ENCODE results near the gene DBNL.

Gene DBNL

DNA sequence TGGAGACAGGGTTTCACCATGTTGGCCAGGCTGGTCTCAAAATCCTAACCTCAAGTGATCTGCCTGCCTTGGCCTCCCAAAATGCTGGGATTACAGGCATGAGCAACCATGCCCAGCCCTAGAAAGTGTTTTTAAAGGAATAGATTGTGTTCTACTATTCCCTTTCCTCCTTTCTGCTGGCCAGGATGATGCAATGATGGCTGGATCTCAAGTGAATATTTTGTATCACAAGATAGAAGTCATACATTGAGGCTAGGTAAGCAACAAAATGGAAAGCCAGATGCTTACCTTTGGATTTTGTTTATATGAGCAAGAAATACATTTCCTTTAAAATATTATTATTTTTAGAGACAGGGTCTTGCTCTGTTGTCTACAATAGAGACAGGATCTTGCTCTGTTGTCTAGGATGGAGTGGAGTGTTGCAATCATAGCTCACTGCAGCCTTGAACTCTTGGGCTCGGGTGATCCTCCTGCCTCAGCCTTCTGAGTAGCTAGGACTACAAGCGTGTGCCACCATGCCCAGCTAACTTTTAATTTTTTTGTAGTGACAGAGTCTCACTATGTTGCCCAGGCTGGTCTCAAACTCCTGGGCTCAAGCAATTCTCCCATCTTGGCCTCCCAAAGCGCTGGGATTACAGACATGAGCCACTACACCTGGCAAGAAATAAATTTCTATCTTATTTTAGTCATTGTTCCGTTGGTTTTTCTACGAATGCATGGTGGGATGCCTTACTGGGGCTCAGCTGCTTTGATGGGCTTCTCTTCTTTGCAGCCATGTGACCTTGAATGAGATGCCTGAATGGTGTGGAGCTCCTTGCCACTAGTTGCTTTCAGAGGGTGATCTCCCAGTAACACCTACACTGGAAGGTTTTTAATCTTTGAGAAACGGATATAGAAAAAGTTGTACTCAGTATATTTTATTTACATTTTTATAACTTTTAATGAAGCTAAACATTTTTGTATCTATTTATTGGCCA is 53.9 kb downstream of the DBNL start:
- DNase-seq (ENCODE audit: low spot score) = no peak
- CTCF ChIA-PET = interaction anchor here (0.6 kb wide), 1 partner anchor 37 kb away, joined by 5 read pairs; no protein-coding TSS in a partner anchor
- TF ChIP-seq, protein P1, sequence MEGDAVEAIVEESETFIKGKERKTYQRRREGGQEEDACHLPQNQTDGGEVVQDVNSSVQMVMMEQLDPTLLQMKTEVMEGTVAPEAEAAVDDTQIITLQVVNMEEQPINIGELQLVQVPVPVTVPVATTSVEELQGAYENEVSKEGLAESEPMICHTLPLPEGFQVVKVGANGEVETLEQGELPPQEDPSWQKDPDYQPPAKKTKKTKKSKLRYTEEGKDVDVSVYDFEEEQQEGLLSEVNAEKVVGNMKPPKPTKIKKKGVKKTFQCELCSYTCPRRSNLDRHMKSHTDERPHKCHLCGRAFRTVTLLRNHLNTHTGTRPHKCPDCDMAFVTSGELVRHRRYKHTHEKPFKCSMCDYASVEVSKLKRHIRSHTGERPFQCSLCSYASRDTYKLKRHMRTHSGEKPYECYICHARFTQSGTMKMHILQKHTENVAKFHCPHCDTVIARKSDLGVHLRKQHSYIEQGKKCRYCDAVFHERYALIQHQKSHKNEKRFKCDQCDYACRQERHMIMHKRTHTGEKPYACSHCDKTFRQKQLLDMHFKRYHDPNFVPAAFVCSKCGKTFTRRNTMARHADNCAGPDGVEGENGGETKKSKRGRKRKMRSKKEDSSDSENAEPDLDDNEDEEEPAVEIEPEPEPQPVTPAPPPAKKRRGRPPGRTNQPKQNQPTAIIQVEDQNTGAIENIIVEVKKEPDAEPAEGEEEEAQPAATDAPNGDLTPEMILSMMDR (conservative IDR thresholded peaks at IDR 0.05; ENCODE audit: low read depth) = no peak
- POLR2A ChIA-PET (ENCODE audit: low non-redundant PET) = no interaction called here
- H3K27ac ChIP-seq = no peak overlapping the region

DNA sequence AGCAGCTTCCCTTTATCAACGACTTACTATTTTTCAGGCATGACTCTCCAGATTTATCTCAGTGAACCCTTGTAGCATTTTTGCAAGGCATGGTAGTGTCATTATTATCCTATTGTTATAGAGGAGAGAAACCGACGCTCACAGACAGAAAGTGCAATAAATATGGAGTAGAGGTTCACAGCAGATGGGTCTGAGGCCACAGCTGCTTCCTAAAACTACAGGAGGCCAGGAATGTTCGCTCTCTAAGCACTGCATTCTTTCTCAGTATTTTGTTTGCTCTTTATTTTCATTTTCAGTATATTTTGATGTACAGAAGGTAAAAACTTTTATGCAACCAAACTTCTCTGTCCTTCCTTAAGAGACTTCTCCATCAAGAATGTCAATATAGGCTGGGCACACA is 55.2 kb downstream of the DBNL start:
- H3K27ac ChIP-seq = no peak overlapping the region
- TF ChIP-seq, protein P1 (conservative IDR thresholded peaks at IDR 0.05; ENCODE audit: low read depth) = no peak
- no peak for DNase-seq (ENCODE audit: low spot score)
- CTCF ChIA-PET = interaction anchor here (0.6 to 0.7 kb wide), 2 partner anchors 10 to 23 kb away, joined by 3 to 4 read pairs; no protein-coding TSS in a partner anchor
- POLR2A ChIA-PET (ENCODE audit: low non-redundant PET) = no interaction called here

DNA sequence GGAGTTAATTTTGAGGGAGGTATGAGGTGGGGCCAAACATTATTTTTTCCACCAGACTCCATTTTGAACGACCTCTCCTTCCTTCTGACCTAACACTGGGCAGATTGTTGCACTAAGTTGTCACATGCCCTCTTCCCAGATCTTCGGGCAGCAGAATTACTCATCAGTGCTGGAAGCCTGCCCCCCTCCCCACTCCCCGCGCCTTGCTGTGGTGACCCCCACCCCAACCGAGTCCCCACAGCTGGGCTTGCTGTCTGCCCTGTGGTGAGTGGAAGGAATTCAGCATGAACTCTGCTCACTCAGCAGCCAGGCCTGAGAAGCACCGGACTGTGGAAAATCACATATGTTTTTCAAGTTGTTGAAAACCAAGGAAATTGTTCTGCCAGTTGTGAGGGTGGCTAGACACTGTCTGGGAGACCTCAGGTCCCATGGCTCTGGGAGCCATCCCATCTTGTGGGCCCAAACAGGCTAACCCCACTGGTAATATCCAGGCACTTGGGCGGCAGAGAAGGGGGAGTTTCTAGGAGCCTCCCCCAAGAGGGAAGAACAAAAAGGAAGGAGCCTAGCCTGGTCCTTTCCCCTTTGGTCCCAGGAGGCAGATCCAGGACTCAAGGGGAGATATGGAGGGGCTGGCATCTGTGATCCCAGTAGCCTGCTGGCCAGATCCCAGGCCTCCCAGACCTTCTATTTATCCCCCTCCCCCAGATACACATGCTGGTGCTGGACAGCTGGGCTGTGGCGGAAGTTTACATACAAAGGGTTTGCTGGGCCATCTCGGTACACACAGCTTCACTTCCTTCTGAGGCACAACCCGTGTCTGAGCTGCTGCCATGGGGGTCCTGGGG is 56.2 kb downstream of the DBNL start:
- H3K27ac ChIP-seq = peak overlapping the region; percentile 51
- no peak for DNase-seq (ENCODE audit: low spot score)
- ChIA-PET CTCF (no interaction called here), POLR2A (ENCODE audit: low non-redundant PET) (no interaction called here)
- TF ChIP-seq, protein P1 (conservative IDR thresholded peaks at IDR 0.05; ENCODE audit: low read depth) = no peak

DNA sequence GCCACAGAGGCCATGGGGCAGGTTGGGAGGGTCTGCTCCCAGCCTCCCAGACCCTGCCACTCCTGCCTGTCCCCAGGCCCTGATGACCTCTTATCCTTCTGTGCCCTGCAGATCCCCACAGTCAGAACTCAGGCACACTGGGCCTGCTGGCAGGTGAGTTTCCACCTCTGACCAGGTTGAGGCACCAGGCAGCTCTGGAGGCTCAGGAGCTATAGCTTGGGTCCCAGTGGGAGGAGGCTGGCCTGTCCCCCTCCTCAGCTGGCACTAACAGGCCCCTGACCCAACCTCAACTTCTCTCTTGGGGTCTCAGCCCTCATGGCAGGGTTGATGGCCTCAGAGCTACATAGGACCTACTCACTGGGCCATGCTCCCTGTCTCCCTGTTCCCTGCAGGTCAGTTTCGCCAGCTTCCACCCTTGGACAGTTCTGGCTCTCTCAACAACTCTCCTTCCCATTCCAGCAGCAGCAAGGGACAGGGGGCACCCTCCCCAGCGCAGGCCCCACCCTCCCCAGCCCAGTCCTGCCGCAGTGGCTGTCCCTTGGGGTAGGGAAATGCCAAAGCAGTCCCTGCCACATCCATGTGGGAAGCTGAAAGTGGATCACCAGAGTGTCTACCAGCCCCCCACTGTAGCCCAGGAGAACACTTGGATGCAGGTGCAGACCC is 56.9 kb downstream of the DBNL start:
- POLR2A ChIA-PET (ENCODE audit: low non-redundant PET) = no interaction called here
- TF ChIP-seq, protein P1 (conservative IDR thresholded peaks at IDR 0.05; ENCODE audit: low read depth) = no peak
- H3K27ac ChIP-seq = peak overlapping the region; percentile 59
- DNase-seq (ENCODE audit: low spot score) = no peak
- CTCF ChIA-PET = no interaction called here

DNA sequence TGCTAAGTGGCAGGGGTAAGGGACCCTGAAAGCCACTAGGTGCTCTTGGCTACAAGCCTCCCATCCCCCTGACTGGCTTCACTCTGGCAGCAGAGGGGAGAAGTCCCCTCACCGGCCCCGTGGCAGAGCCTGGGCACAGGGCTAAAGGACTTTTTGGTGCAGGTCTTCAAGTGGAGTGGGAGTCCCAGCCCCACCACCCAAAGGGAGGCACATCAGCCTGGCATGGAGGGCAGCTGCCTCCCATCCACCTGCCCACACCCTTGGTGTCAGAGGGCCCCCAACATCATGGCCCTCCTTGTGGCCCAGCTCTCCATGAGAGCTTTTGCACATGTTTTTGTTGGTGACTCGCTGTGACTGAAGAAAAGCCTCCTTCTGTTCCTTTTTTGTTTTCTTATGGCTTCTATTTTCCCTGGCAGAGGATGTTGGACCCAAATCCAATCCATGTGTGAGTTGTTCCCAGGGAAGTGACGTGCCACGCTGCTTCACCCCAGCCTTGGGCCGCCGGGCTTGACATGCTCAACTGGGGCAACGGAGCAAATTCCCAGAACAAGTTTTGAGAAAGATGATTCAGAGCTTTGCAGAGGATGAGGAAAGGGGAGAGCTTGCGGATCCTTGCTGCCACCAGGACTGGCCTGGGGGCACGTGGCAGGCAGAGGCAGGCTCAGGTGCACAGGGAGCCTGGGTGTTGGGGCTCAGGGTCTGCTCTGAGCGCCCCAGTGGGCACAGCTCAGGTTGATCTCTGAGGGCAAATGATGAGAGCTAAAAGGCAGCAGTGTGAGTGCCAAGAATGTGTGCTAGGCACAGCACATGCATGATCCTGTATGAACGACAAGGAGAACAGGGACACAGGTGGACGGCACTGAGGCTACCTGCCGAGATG is 57.7 kb downstream of the DBNL start:
- ChIA-PET POLR2A (ENCODE audit: low non-redundant PET) (no interaction called here), CTCF (no interaction called here)
- H3K27ac ChIP-seq = peak overlapping the region; percentile 59
- DNase-seq (ENCODE audit: low spot score) = peak; percentile 55
- TF ChIP-seq, protein P1 (conservative IDR thresholded peaks at IDR 0.05; ENCODE audit: low read depth) = no peak
